HEK293 (cell line): ENCODE measurements around the gene CABP1.

ENCODE experiments used
- CTCF ChIP-seq: fragments of 450-650 bp; formaldehyde crosslinking; IDR thresholded peaks from 2 replicates; pipeline ENCODE4 v1.5.1; 2016; ENCODE audit warnings: missing biosample characterization, missing genetic modification characterization
- ZBTB49 ChIP-seq: fragments of 450-650 bp; formaldehyde crosslinking; IDR thresholded peaks from 2 replicates; pipeline ENCODE4 v1.5.1; 2016; ENCODE audit warnings: missing biosample characterization, missing genetic modification characterization, low read depth
- ZNF18 ChIP-seq: fragments of 450-650 bp; formaldehyde crosslinking; IDR thresholded peaks from 2 replicates; pipeline ENCODE4 v1.5.1; 2016; ENCODE audit warnings: missing biosample characterization, missing genetic modification characterization

GRCh38 chr12:120711411-120711810 is 71.0 kb downstream of the CABP1 start:
- TF ChIP-seq ZNF18 (tag by site-specific recombination), result no peak
- no peak for TF ChIP-seq CTCF (tag by site-specific recombination)
- TF ChIP-seq ZBTB49 (tag by site-specific recombination), result no peak
